Measurements from ENCODE around the gene SLC28A3.

- TF ChIP-seq CTCF (IDR thresholded peaks at IDR 0.05): no peak
- TF ChIP-seq POLR2A (IDR thresholded peaks at IDR 0.05): no peak
- TF ChIP-seq POLR2AphosphoS5 (IDR thresholded peaks at IDR 0.05): no peak
- no peak for TF ChIP-seq EP300 (IDR thresholded peaks at IDR 0.05)
Measured at GRCh38 chr9:84255696-84256095, 84.9 kb downstream of the SLC28A3 start.

Measured in suprapubic skin (tissue), 4 donors.